Loucy (cell line): ENCODE measurements around the gene TOP1.
A peak's percentile ranks its signal among the peaks of the same experiment; 100 is the strongest.

ENCODE experiments used
- H2AFZ ChIP-seq: fragments of 200-600 bp; sonication (generic); 2 replicates; pipeline ENCODE4 v1.6.0; 2016; ENCODE audit warnings: antibody characterized with exemption, mild to moderate bottlenecking, low read length, moderate library complexity
- H3F3A ChIP-seq: fragments of 200-600 bp; 2 replicates; pipeline ENCODE4 v1.6.0; 2016; ENCODE audit warnings: antibody characterized with exemption, low read depth, mild to moderate bottlenecking
- H3K27me3 ChIP-seq: fragments of 200-600 bp; sonication (generic); 2 replicates; pipeline ENCODE4 v1.6.1; 2014; ENCODE audit warnings: low read length, mild to moderate bottlenecking; ENCODE audit not compliant: insufficient read depth, poor library complexity, severe bottlenecking
- H3K36me3 ChIP-seq: fragments of 200-600 bp; sonication (generic); 2 replicates; pipeline ENCODE4 v1.6.1; 2016; ENCODE audit warnings: low read length; ENCODE audit not compliant: insufficient read depth
- H3K4me1 ChIP-seq: fragments of 200-600 bp; sonication (generic); 2 replicates; pipeline ENCODE4 v1.5.1; 2014; ENCODE audit warnings: low read length, mild to moderate bottlenecking; ENCODE audit not compliant: insufficient read depth, poor library complexity, severe bottlenecking
- H3K4me2 ChIP-seq: fragments of 200-600 bp; sonication (generic); 2 replicates; pipeline ENCODE4 v1.6.0; 2014; ENCODE audit warnings: antibody characterized with exemption, low read length, low read depth, mild to moderate bottlenecking; ENCODE audit not compliant: poor library complexity, severe bottlenecking
- H3K4me3 ChIP-seq: fragments of 200-600 bp; sonication (generic); 2 replicates; pipeline ENCODE4 v1.5.1; 2014; ENCODE audit warnings: low read length, mild to moderate bottlenecking, mixed read lengths; ENCODE audit not compliant: poor library complexity, severe bottlenecking
- H3K79me2 ChIP-seq: fragments of 200-600 bp; sonication (generic); 2 replicates; pipeline ENCODE4 v1.6.1; 2014; ENCODE audit warnings: low read length; ENCODE audit not compliant: insufficient read depth
- H3K9ac ChIP-seq: fragments of 200-600 bp; sonication (generic); 2 replicates; pipeline ENCODE4 v1.6.0; 2014; ENCODE audit warnings: mild to moderate bottlenecking, low read depth, low read length, moderate library complexity; ENCODE audit not compliant: poor library complexity, severe bottlenecking
- H3K9me2 ChIP-seq: fragments of 200-600 bp; sonication (generic); replicated peaks from 2 replicates; pipeline ENCODE4 v1.6.1; 2016; ENCODE audit warnings: low read depth, low read length, mixed read lengths
- H3K9me3 ChIP-seq: fragments of 200-600 bp; sonication (generic); 2 replicates; pipeline ENCODE4 v1.6.1; 2014; ENCODE audit warnings: mild to moderate bottlenecking, antibody characterized with exemption, low read length, low read depth; ENCODE audit not compliant: insufficient read depth
- H4K20me1 ChIP-seq: fragments of 200-600 bp; sonication (generic); 2 replicates; pipeline ENCODE4 v1.6.0; 2014; ENCODE audit warnings: antibody characterized with exemption, low read length, mild to moderate bottlenecking; ENCODE audit not compliant: insufficient read depth, poor library complexity, severe bottlenecking
- EZH2phosphoT487 ChIP-seq: fragments of 200-600 bp; IDR thresholded peaks from 2 replicates; pipeline ENCODE4 v1.6.1; 2018; ENCODE audit warnings: antibody characterized with exemption, mild to moderate bottlenecking, moderate library complexity, borderline replicate concordance
- TF ChIP-seq, protein P1 (sequence below): fragments of 200-600 bp; sonication (generic); conservative IDR thresholded peaks from 2 replicates; pipeline ENCODE4 v1.5.1; 2014; ENCODE audit warnings: mild to moderate bottlenecking, antibody characterized with exemption, low read length

TOP1 gene

DNA sequence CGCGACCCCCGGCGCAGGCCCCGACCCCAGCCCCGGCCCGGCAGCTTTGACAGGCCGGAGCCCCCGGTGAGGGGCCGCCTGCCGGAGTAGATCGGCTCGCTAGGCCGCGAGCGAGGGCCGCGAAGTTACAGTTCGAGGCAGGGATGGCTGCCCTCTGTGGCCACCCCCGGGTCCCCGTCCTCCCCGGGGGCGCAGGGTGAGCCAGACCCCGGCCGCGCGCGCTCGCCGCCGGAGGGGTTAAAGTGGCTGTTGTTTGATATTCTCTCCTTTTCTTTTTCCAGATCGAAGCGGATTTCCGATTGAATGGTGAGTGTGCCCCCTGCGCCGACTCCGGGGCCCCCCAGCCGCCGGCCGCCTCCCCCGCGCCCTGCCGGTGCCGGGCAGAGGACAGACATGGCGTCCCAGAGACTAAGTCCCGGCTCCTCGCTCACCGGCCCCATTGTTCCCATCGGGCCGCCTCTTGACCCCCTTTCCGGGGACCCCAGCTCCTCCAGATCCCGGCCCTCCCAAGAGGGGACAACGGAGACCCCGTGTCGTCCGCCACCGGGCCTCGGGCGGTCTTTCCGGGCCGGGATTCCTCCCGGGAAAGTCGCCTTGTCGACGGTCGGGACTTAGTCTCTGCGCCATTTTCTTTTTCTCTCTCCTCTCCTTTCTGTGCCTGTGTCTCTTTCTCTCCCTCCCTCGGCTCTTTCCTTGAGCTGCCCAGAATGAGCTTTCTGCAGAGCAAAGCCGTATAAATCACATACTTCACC is 704 bp downstream of the TOP1 start:
- Histone ChIP-seq H4K20me1 (peaks cover 50% of the 10 kb centered on the region), H3K27me3 (peaks cover 9% of the 10 kb centered on the region), H2AFZ (peak overlapping the region; percentile 33; the same call in 1 of the 2 replicates), H3K36me3 (no peaks in the 10 kb centered on the region), H3K4me2 (peak overlapping the region; percentile 94), H3K9me2 (no peaks in the 10 kb centered on the region), H3K9me3 (no peaks in the 10 kb centered on the region), H3F3A (no peaks in the 10 kb centered on the region), H3K4me3 (peak overlapping the region; percentile 87), H3K4me1 (peaks cover 53% of the 10 kb centered on the region), H3K9ac (peak overlapping the region; percentile 93), H3K79me2 (peaks cover 57% of the 10 kb centered on the region)
- TF ChIP-seq, protein P1, sequence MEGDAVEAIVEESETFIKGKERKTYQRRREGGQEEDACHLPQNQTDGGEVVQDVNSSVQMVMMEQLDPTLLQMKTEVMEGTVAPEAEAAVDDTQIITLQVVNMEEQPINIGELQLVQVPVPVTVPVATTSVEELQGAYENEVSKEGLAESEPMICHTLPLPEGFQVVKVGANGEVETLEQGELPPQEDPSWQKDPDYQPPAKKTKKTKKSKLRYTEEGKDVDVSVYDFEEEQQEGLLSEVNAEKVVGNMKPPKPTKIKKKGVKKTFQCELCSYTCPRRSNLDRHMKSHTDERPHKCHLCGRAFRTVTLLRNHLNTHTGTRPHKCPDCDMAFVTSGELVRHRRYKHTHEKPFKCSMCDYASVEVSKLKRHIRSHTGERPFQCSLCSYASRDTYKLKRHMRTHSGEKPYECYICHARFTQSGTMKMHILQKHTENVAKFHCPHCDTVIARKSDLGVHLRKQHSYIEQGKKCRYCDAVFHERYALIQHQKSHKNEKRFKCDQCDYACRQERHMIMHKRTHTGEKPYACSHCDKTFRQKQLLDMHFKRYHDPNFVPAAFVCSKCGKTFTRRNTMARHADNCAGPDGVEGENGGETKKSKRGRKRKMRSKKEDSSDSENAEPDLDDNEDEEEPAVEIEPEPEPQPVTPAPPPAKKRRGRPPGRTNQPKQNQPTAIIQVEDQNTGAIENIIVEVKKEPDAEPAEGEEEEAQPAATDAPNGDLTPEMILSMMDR: no peak
- no peak for TF ChIP-seq EZH2phosphoT487

DNA sequence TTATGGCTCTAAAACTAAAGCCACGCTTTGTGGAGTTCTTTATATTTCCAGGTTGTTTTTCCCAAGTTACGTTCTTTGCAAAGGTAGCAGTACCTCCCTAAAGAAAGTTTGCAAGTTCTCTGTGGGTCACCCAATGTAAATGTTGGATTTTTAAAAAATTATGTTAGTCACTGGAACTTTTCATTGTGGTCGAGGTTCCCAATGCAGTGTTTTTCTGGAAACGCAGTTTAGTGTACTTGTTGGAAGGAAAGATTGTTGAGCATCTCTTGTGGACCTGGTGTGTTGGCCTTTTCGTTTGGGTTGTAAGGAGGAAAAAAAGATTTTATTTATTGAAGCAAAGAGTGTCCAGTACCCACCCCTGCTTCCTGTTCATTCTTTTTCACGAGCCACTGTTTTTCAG is 1.4 kb downstream of the TOP1 start:
- peaks cover 9% of the 10 kb centered on the region for H3K27me3 ChIP-seq
- TF ChIP-seq, protein P1: no peak
- no peak for TF ChIP-seq EZH2phosphoT487
- peak overlapping the region; percentile 93 for H3K9ac ChIP-seq
- H2AFZ ChIP-seq: no peak overlapping the region
- peaks cover 64% of the 10 kb centered on the region for H3K79me2 ChIP-seq
- H4K20me1 ChIP-seq: peaks cover 57% of the 10 kb centered on the region
- H3K4me1 ChIP-seq: peaks cover 60% of the 10 kb centered on the region
- H3K4me2 ChIP-seq: peak overlapping the region; percentile 94
- peak overlapping the region; percentile 87 for H3K4me3 ChIP-seq
- H3K9me3 ChIP-seq: no peaks in the 10 kb centered on the region
- H3K9me2 ChIP-seq: no peaks in the 10 kb centered on the region
- no peaks in the 10 kb centered on the region for H3K36me3 ChIP-seq
- H3F3A ChIP-seq: no peaks in the 10 kb centered on the region

DNA sequence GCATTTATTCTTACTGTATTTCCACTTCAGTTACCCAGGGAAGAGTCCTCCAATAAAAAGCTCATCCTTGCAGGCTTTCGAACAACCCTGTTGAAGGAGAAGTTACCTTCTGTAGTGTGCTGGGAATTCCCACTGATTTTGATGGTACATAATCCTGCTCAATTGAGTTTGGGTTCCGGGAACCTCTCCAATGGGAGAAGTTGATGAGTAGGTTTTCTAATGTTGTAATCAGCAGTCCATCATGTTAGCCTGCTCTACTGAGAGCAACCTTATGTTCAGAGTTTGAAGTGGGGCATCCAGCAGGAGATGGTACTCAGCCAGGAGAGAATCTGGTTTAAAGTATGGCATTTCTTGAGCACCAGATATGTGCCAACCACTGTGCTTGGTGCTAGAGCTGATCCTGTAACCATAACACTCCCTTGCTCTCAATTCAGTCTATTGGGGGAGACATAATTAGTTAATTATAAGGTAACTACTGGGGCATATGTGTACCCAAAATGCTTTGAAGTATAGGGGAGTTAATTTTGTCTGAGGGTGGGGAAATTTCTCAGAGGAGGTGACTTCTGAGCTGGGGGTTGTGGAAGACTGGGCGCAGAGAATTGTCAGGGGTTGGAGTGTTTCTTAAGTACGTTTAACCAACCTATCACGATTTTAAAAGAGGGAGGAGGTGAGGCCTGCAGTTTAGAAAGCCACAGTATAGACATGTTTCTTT is 2.1 kb downstream of the TOP1 start:
- H3K79me2 ChIP-seq: peaks cover 70% of the 10 kb centered on the region
- no peak overlapping the region for H2AFZ ChIP-seq
- H3K36me3 ChIP-seq: no peaks in the 10 kb centered on the region
- no peaks in the 10 kb centered on the region for H3F3A ChIP-seq
- peaks cover 66% of the 10 kb centered on the region for H3K4me1 ChIP-seq
- H3K4me2 ChIP-seq: peak overlapping the region; percentile 94
- peak overlapping the region; percentile 87 for H3K4me3 ChIP-seq
- H3K27me3 ChIP-seq: peaks cover 9% of the 10 kb centered on the region
- H3K9me3 ChIP-seq: no peaks in the 10 kb centered on the region
- H4K20me1 ChIP-seq: peaks cover 64% of the 10 kb centered on the region
- no peaks in the 10 kb centered on the region for H3K9me2 ChIP-seq
- peak overlapping the region; percentile 93 for H3K9ac ChIP-seq
- no peak for TF ChIP-seq EZH2phosphoT487
- TF ChIP-seq, protein P1: no peak
